Astrocyte (in vitro differentiated cells and primary cell): ENCODE measurements around the gene ACBD7. TPM values are rescaled to one million over a fixed set of nuclear protein-coding genes. Genes with fewer than 3 reads are reported as not detected.

ENCODE experiments used
- DNase-seq: peaks from one replicate; pipeline ENCODE4 v3.0.0-alpha.2; 2010; ENCODE audit warnings: low read depth
- FAIRE-seq: peaks from 2 replicates; lab custom pipeline; 2011; peaks lifted over from hg19 to GRCh38; lab: Jason Lieb, UNC
- H2AFZ ChIP-seq: 2 replicates; pipeline ENCODE4 v1.6.0; 2012; ENCODE audit warnings: low read depth, low read length, inconsistent platforms
- H3K27ac ChIP-seq: 2 replicates; pipeline ENCODE4 v1.5.1; 2011; ENCODE audit warnings: low read depth, low read length, inconsistent platforms
- H3K27me3 ChIP-seq: 2 replicates; pipeline ENCODE4 v1.6.0; 2011; ENCODE audit warnings: low read length, inconsistent platforms; ENCODE audit not compliant: insufficient read depth
- H3K36me3 ChIP-seq: 2 replicates; pipeline ENCODE4 v1.5.1; 2011; ENCODE audit warnings: low read length, inconsistent platforms; ENCODE audit not compliant: insufficient read depth
- H3K4me1 ChIP-seq: 2 replicates; pipeline ENCODE4 v1.5.1; 2011; ENCODE audit warnings: low read length, inconsistent platforms; ENCODE audit not compliant: insufficient read depth
- H3K4me2 ChIP-seq: 2 replicates; pipeline ENCODE4 v1.6.0; 2012; ENCODE audit warnings: low read length, inconsistent platforms
- H3K4me3 ChIP-seq: 2 replicates; pipeline ENCODE4 v1.5.1; 2011; ENCODE audit warnings: low read depth, mild to moderate bottlenecking, low read length, inconsistent platforms; ENCODE audit not compliant: insufficient read depth
- H3K79me2 ChIP-seq: 2 replicates; pipeline ENCODE4 v1.6.0; 2012; ENCODE audit warnings: mild to moderate bottlenecking, low read length, inconsistent platforms; ENCODE audit not compliant: insufficient read depth
- H3K9ac ChIP-seq: 2 replicates; pipeline ENCODE4 v1.6.0; 2012; ENCODE audit warnings: mild to moderate bottlenecking, low read length, inconsistent platforms
- H3K9me3 ChIP-seq: 2 replicates; pipeline ENCODE4 v1.5.1; 2012; ENCODE audit warnings: low read depth, mild to moderate bottlenecking, low read length, inconsistent platforms; ENCODE audit not compliant: insufficient read depth
- H4K20me1 ChIP-seq: 2 replicates; pipeline ENCODE4 v1.6.0; 2012; ENCODE audit warnings: low read length, inconsistent platforms; ENCODE audit not compliant: insufficient read depth
- H3K27ac Mint-ChIP-seq: one replicate; pipeline ENCODE4 v1.8.0; 2021; ENCODE audit warnings: mild to moderate bottlenecking, mixed read lengths; ENCODE audit not compliant: unreplicated experiment
- H3K27me3 Mint-ChIP-seq: one replicate; pipeline ENCODE4 v1.8.0; 2021; ENCODE audit warnings: low read depth, mixed read lengths; ENCODE audit not compliant: unreplicated experiment
- H3K36me3 Mint-ChIP-seq: one replicate; pipeline ENCODE4 v1.8.0; 2021; ENCODE audit warnings: low read depth, mixed read lengths; ENCODE audit not compliant: unreplicated experiment
- H3K4me1 Mint-ChIP-seq: one replicate; pipeline ENCODE4 v1.8.0; 2021; ENCODE audit warnings: low read depth, mixed read lengths; ENCODE audit not compliant: unreplicated experiment
- H3K4me3 Mint-ChIP-seq: one replicate; pipeline ENCODE4 v1.8.0; 2021; ENCODE audit warnings: mild to moderate bottlenecking, moderate library complexity, mixed read lengths; ENCODE audit not compliant: unreplicated experiment
- H3K9me3 Mint-ChIP-seq: one replicate; pipeline ENCODE4 v1.8.0; 2021; ENCODE audit warnings: mild to moderate bottlenecking, mixed read lengths; ENCODE audit not compliant: unreplicated experiment
- CTCF ChIP-seq: IDR thresholded peaks from 2 replicates; pipeline ENCODE4 v1.5.1; 2011; ENCODE audit warnings: low read depth, mild to moderate bottlenecking, inconsistent platforms, low read length, moderate library complexity; ENCODE audit not compliant: insufficient read depth
- EZH2 ChIP-seq: IDR thresholded peaks from 2 replicates; pipeline ENCODE4 v1.6.1; 2012; ENCODE audit warnings: mild to moderate bottlenecking, low read length, inconsistent platforms; ENCODE audit not compliant: insufficient read depth
- total RNA-seq: library from RNA; stranded (reverse); gene quantifications from 2 replicates; pipeline ENCODE4 v1.2.1, GENCODE V29; 2021

The ACBD7 gene
- total RNA-seq, 1 donor from 2014 or later = 0.79 TPM

GRCh38 chr10:15136129-15137035 is 47.8 kb upstream of the ACBD7 start:
- Histone ChIP-seq H3K27ac (no peak overlapping the region), H3K9me3 (no peaks in the 10 kb centered on the region), H3K27me3 (no peaks in the 10 kb centered on the region), H3K4me3 (no peak overlapping the region), H3K4me2 (no peak overlapping the region), H3K79me2 (peaks cover 6% of the 10 kb centered on the region), H3K36me3 (peaks cover 19% of the 10 kb centered on the region), H4K20me1 (peaks cover 10% of the 10 kb centered on the region), H3K9ac (no peak overlapping the region), H3K4me1 (no peaks in the 10 kb centered on the region), H2AFZ (no peak overlapping the region)
- Mint-ChIP-seq H3K27ac (no peak overlapping the region), H3K9me3 (peaks cover 1% of the 10 kb centered on the region), H3K36me3 (peaks cover 19% of the 10 kb centered on the region), H3K27me3 (no peaks in the 10 kb centered on the region), H3K4me3 (no peak overlapping the region), H3K4me1 (no peaks in the 10 kb centered on the region)
- no peak for TF ChIP-seq CTCF
- no peak for TF ChIP-seq EZH2
- FAIRE-seq (no peak), DNase-seq (no peak)

DNA sequence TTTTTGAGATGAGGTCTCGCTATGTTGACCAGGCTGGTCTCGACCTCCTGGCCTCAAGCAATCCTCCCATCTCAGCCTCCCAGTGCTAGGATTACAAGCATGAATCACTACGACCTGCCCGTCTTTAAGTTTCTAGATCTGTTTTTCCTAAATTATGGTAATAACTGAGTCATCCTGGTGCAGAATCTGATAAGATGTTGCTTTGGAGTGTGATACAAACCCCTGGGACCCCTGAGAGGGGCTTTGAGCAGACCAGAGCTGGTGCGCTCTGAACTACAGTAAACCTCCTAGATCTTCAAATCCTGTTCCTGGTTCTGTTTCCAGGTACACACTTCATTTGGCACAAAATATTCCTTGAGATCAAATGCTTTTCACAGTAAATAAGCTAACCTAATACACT is 42.8 kb upstream of the ACBD7 start:
- no peaks in the 10 kb centered on the region for H3K27me3 Mint-ChIP-seq
- H3K9me3 Mint-ChIP-seq = peaks cover 1% of the 10 kb centered on the region
- no peak overlapping the region for H3K4me2 ChIP-seq
- H3K36me3 ChIP-seq = peaks cover 27% of the 10 kb centered on the region
- TF ChIP-seq CTCF (no peak), EZH2 (no peak)
- no peak overlapping the region for H3K4me3 ChIP-seq
- FAIRE-seq = no peak
- DNase-seq = no peak
- H3K4me1 Mint-ChIP-seq = no peaks in the 10 kb centered on the region
- no peaks in the 10 kb centered on the region for H3K79me2 ChIP-seq
- H3K36me3 Mint-ChIP-seq = peaks cover 23% of the 10 kb centered on the region
- H3K4me3 Mint-ChIP-seq = no peak overlapping the region
- no peak overlapping the region for H3K9ac ChIP-seq
- H3K27me3 ChIP-seq = no peaks in the 10 kb centered on the region
- no peaks in the 10 kb centered on the region for H3K9me3 ChIP-seq
- H4K20me1 ChIP-seq = no peaks in the 10 kb centered on the region
- no peak overlapping the region for H3K27ac Mint-ChIP-seq
- no peak overlapping the region for H2AFZ ChIP-seq
- no peaks in the 10 kb centered on the region for H3K4me1 ChIP-seq
- no peak overlapping the region for H3K27ac ChIP-seq

GRCh38 chr10:15124908-15125307 is 36.3 kb upstream of the ACBD7 start:
- Histone ChIP-seq H3K9ac (no peak overlapping the region), H3K4me3 (no peak overlapping the region), H3K9me3 (no peaks in the 10 kb centered on the region), H3K4me1 (peaks cover 4% of the 10 kb centered on the region), H3K4me2 (no peak overlapping the region), H3K79me2 (no peaks in the 10 kb centered on the region), H4K20me1 (no peaks in the 10 kb centered on the region), H3K36me3 (peaks cover 18% of the 10 kb centered on the region), H2AFZ (no peak overlapping the region), H3K27me3 (no peaks in the 10 kb centered on the region), H3K27ac (no peak overlapping the region)
- Mint-ChIP-seq H3K4me1 (peaks cover 5% of the 10 kb centered on the region), H3K9me3 (no peaks in the 10 kb centered on the region), H3K27me3 (no peaks in the 10 kb centered on the region), H3K36me3 (peaks cover 13% of the 10 kb centered on the region), H3K27ac (no peak overlapping the region), H3K4me3 (no peak overlapping the region)
- FAIRE-seq = no peak
- no peak for DNase-seq
- TF ChIP-seq CTCF = no peak
- no peak for TF ChIP-seq EZH2
